ENCODE data around the gene ZNF451.

- TF ChIP-seq POLR2A (IDR thresholded peaks at IDR 0.05) (no peak), CTCF (IDR thresholded peaks at IDR 0.05) (no peak)
Measured at GRCh38 chr6:57147955-57148858, 58.2 kb downstream of the ZNF451 start.

Measured in upper lobe of left lung (tissue), 4 donors.